ENCODE results near the gene CASP1.
"Not testable (repeated sequence)": the region's sequence is repeated elsewhere in the genome, so short reads cannot be mapped to it uniquely, and the experiment has no call there.

The CASP1 gene

GRCh38 chr11:105034813-105035620, at the start of gene CASP1:
Gene CASP1 (minus strand): TSS chr11:105035144. CDS start chr11:105035113, 31 bp downstream.
- DNase-seq (ENCODE audit: low read depth, low spot score): peak; percentile 79

- no peak for DNase-seq (ENCODE audit: low read depth, low spot score)
Observed at GRCh38 chr11:105081412-105082150, 46.6 kb upstream of the CASP1 start.

GRCh38 chr11:105080171-105080906, 45.4 kb upstream of the CASP1 start:
- peak; percentile 2 for DNase-seq (ENCODE audit: low read depth, low spot score)

GRCh38 chr11:105078283-105078682, 43.3 kb upstream of the CASP1 start:
- peak; percentile 37 for DNase-seq (ENCODE audit: low read depth, low spot score)

- DNase-seq (ENCODE audit: low read depth, low spot score): not testable (repeated sequence)
Observed at GRCh38 chr11:105077141-105077790, 42.3 kb upstream of the CASP1 start.

GRCh38 chr11:105074166-105074530, 39.2 kb upstream of the CASP1 start:
- DNase-seq (ENCODE audit: low read depth, low spot score): no peak

- no peak for DNase-seq (ENCODE audit: low read depth, low spot score)
Observed at GRCh38 chr11:105073456-105074165, 38.7 kb upstream of the CASP1 start.

GRCh38 chr11:105072080-105072479, 37.1 kb upstream of the CASP1 start:
- not testable (repeated sequence) for DNase-seq (ENCODE audit: low read depth, low spot score)

GRCh38 chr11:105071089-105071732, 36.3 kb upstream of the CASP1 start:
- no peak for DNase-seq (ENCODE audit: low read depth, low spot score)

- DNase-seq (ENCODE audit: low read depth, low spot score): no peak
Observed at GRCh38 chr11:105070306-105070705, 35.4 kb upstream of the CASP1 start.

- DNase-seq (ENCODE audit: low read depth, low spot score): not testable (repeated sequence)
Observed at GRCh38 chr11:105069749-105070148, 34.8 kb upstream of the CASP1 start.

- not testable (repeated sequence) for DNase-seq (ENCODE audit: low read depth, low spot score)
Observed at GRCh38 chr11:105063245-105063941, 28.4 kb upstream of the CASP1 start.

GRCh38 chr11:105057432-105057831, 22.5 kb upstream of the CASP1 start:
- DNase-seq (ENCODE audit: low read depth, low spot score): no peak

- no peak for DNase-seq (ENCODE audit: low read depth, low spot score)
Observed at GRCh38 chr11:105056446-105056845, 21.5 kb upstream of the CASP1 start.

GRCh38 chr11:105054723-105055493, 20.0 kb upstream of the CASP1 start:
- DNase-seq (ENCODE audit: low read depth, low spot score): no peak

- DNase-seq (ENCODE audit: low read depth, low spot score): no peak
Observed at GRCh38 chr11:105052487-105052886, 17.5 kb upstream of the CASP1 start.

- peak; percentile 2 for DNase-seq (ENCODE audit: low read depth, low spot score)
Observed at GRCh38 chr11:105051559-105051958, 16.6 kb upstream of the CASP1 start.

GRCh38 chr11:105049481-105049880, 14.5 kb upstream of the CASP1 start:
- no peak for DNase-seq (ENCODE audit: low read depth, low spot score)

Measured in astrocyte of the hippocampus (primary cell).